Measurements from ENCODE around the gene ARTN. TPM values are rescaled to one million over a fixed set of nuclear protein-coding genes. Genes with fewer than 3 reads are reported as not detected.
A peak's percentile ranks its signal among the peaks of the same experiment; 100 is the strongest.

Gene ARTN
- total RNA-seq, 1 donor from 2014 or later = 0.49 TPM

DNA sequence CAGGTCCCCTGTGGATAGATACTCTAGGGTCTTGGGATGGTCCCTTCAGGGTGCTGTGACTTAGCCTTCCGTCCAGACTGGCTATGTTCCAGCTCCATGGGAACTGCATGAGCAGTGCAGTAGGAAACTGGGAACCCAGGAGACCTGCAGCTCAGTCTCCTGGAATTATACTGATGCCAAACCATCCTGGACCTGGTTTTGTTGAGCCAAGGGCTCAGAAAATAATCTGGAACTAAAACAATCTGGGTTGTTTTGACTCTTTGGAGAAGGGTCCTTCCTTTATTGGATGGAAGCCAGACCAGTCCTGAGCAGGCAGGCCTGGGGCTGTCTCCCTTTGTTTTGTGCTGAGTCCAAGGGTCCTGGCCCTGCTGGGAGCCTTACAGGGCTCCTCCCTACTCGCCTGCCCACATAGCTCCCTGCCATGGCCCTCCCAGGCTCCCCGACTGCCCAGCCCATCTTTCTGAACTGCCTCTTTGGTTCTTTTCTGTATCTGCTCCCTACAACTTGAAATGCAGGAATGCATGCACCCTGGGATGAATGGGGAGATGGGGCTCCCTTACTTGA lies 14.4 kb downstream of the ARTN start:
- DNase-seq = no peak

DNA sequence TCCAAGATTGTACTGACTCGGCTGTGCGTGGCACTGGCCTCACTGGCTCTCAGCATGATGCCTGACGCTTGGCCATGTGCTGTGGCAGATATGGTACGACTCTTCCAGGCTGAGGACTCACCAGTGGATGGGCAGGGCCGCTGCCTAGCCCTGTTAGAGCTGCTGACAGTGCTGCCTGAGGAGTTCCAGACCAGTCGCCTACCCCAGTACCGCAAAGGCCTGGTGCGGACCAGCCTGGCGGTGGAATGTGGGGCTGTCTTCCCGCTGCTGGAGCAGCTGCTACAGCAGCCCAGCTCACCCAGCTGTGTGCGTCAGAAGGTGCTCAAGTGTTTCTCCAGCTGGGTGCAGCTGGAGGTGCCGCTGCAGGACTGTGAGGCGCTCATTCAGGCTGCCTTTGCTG lies 16.1 kb downstream of the ARTN start:
- no peak for DNase-seq

DNA sequence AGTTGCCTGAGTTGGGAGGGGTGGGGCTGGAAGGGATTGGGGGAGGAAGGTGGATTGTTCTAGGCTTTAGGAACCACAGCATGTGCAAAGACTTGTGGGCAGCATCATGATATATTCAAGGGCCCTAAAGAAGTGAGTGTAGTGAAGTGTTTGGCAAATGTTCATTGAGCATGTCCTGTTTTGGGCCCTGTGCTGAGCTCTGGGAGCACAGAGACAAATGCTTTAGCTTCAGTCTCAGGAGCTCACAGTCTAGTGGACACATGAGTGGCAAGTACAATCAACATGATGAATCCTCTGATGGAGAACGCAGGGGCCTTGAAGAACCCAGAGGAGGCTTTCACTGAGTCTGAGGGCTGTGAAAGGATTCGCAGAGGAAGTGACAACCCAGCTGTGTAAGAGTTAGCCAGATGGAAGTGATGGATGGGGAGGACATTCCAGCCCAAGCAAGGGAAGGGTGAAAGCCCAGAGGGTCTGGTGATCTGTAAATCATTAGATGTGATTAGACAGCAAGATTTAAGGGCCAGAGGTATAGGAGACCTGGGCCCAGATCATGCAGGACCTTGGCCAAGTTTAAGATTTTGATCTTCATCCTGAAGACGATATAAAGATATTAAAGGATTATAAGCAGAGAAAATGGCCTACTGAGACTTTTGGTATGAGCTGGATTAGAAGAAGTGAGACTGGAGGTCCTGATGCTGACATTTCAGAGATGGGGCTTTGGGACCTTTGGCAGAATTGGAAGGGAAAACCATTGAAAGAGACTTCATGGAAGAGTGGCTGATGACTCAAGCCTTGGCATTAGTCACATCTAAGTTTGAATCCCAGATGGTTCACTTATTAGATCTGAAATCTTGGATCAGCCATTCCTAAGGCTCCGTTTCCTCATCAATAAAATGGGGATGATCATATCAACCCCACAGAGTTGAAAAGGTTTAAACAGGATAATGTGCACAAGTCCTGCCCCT lies 17.7 kb downstream of the ARTN start:
- no peak for DNase-seq

DNA sequence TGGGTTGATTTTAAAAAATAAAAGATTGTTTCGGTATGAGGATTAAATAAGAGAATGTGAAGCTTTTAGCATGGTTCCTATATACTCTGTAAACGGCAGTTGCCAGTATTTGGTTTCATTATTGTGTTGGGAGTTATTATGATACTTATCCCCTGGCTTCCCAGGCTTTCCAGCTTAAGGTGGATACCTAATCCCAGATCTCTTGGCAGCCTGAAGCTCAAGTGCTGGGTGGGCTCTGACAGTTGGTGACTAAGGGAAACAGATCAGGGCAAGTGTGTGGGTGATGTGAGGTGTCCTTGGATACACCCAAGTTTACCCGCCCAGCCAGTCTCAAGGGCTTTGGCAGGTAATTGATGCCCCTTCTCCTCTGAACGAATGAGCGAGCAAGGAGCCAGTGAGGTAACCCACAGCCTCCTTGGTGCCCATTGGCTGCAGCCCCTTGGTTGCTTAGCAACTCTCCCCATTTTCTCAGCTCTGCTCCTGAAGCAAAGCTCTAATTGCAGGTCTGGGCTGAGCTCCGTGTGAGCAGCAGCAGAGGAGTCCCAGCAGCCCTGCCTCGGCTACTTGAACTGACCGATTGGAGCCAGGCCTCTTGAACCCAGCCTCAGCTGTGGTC lies 19.2 kb downstream of the ARTN start:
- DNase-seq = no peak

DNA sequence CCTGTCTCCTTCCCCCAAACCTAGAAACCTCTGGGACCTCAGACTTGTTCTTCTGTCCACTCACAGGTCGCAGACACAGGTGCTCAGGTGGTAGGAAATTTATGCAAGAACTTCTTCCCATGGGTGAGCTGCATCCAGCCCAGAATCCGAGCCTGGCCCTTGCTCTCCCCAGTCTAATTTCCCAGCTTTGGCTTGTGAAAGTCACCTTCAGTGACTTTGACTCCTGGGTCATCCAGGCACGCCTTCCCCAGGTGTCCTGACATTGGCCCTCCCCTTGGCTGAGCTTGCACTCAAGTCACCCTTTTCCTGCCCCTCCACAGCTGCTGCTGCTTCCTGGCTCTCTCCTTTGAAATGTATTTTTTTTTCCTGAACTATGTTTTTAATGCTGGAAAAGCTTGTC lies 19.8 kb downstream of the ARTN start:
- no peak for DNase-seq

DNA sequence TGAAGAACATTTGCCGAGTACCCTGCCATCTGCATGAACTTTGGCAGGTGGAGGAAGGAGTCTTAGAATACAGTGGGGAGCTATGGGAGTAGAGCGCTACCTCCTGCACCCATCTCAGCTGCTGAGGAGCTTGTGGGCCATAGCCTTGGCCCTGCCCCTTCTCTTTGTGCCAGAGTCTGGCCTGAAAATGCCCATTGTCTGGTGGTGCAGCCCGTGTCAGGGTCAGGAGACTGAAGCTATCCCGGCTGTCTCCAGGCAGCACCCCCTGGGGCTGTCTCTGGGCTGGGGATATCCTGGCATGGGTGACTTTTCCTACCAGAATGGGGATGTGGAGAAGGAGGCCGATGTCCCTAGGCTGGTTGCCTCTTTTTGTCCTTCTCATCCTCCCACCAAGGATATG lies 20.4 kb downstream of the ARTN start:
- DNase-seq = no peak

DNA sequence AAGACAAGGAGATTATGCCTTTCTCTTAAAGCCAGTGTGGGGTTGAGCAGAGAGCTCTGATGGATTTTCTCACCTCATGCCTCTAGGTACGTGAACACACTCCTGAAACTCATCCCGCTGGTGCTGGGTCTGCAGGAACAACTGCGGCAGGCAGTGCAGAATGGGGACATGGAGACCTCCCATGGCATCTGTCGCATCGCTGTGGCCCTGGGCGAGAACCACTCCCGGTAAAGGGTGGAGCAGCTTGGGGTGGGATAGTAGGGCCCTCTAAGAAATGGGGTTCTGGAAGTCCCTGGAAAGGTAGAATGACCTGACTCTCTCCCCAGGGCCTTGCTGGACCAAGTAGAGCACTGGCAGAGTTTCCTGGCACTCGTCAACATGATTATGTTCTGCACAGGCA lies 22.6 kb downstream of the ARTN start:
- no peak for DNase-seq

DNA sequence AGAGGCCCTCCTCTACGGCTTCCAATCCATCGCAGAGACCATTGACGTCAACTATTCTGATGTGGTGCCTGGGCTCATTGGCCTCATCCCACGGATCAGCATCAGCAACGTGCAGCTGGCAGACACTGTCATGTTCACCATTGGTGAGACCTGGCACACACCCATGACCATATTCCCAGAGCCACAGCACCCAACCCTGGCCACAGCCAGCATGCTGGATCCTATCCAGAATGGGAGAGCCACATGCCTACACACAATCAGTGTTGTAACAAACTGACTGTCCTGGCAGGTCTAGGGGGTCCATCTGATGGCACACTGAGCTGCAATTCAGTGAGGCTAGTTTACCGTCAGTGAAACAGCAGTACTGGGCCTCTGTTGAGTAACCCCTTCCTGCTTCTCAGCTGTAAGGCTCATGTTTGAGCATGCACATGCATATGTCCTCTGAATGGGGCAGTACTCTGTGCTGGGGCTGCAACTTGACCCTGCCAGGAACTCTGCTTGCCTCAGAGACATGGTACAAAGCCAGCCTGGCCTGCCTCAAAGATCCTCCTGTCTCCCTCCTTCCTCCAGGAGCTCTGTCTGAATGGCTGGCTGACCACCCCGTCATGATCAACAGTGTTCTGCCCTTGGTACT lies 23.9 kb downstream of the ARTN start:
- DNase-seq = no peak

DNA sequence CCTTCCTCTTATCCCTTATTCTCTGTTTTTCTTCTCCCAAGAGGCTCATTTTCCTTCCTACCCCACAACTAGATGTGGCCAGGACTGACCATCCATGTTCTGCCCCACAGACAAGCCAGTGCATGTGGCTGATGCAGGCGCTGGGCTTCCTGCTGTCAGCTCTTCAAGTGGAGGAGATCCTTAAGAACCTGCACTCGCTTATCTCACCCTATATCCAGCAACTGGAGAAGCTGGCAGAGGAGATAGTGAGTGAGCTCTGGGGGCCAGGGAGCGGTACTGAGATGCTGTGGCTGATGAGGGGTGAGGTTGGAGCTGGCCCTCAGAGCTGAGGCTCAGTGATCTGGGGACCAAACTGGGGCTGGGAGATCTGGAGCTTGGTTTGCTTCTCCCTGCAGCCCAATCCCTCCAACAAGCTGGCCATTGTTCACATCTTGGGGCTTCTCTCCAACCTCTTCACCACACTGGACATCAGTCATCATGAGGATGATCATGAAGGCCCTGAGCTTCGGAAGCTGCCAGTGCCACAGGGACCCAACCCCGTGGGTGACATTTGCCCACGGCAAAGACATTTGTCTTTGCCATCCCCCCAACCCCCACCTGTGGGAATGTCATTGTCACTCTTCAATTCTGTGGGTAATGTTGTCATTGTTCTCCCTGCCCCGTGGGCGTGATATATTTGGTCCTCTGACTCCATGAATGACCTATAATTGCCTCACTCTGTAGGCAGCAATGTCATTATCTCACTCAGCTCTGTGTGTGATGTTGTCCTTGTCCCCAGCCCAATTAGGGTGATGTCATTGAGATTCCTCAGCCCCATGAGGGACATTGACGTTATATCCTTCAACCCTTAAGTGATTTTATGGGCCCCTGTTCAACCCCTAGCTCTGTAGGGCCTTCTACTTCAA lies 25.0 kb downstream of the ARTN start:
- DNase-seq = no peak

DNA sequence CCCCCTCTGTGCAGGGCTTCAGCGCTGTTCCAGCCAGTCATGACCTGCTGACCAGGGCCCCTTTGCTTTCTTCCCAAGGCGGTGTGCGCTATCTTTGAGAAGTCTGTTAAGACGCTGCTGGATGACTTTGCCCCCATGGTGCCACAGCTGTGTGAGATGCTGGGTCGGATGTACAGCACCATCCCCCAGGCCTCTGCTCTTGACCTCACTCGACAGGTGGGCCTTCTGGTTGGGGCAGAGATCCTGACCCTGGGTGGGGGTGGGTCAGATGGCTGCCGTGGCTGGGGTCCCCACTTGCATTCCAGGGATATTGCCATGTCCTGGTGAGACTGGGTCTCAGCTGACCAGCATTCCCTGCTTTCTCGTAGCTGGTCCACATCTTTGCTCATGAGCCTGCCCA lies 27.2 kb downstream of the ARTN start:
- DNase-seq = no peak

DNA sequence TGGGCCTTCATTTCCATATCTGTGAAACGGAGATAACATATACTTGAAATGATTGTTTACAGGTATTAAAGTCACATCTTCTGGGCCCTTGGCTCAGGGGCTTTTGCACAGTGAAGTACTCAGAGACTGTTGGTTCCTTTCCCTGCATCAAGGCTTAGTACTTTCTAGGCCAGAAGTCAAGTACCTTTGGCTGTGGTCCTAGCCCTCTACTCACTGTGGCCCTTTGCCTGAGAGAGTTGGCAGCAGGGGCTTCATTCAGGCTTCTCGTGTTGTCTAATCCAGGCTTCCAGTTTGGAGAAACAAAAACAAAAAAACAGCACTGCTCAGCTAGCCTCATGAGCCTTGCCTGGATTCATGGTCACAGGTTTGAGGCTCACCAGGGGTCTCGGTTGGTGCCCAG lies 28.1 kb downstream of the ARTN start:
- no peak for DNase-seq

DNA sequence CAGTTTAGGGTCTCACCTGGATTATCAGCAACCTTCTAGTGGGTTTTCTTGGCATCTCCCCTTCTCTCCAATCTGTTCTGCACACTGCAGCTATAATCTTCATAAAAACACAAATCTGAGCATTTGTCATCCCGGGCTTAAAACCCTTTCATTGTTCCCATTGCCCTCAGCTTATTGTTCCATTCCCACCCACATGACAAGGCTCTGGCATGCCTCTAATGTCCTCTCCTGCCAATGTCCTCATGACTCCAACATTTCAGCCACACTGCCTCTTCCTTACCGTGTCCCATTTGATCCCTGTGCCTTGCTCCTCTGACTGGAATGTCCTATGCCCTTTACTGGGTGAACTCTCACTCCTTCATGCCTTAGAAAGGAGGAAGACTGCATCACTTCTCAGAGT lies 28.7 kb downstream of the ARTN start:
- no peak for DNase-seq

DNA sequence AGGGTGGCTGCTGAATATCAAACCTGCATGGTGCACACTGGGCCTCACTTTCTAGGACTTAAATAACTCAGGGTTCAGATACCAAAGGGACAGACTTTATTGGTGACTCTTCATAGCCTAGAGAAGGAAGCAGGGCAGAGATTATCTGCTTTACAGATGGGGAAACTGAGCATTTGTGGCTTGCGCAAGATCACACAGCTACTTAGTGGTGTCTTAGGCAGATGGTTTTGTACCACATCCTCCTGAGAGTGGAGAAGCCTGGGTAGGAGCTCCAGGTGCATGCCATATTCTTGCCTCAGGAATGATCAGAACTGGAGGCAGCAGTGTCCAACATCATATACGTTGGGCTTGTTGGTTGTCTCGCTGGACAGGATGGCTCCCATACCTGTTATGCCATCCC lies 29.4 kb downstream of the ARTN start:
- DNase-seq = no peak

DNA sequence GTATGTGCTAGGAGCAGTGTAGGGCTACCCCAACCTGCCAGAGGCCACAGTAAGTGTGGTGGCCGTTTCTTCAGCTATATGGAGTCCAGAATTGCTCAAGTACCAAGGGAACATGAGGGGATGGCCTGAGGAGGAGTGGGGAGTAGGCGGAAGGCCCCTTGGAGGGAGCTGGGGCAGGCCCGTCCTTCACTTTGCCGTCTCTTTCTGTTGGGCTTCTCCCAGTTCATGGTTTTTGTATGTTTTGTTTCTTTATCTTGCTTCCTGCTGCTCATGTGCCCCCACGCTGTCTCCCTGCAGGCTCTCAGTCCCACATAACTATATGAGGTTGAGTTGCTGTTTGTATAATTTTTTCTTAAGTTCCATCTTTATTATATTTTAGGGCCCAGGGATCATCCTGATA lies 30.3 kb downstream of the ARTN start:
- no peak for DNase-seq

DNA sequence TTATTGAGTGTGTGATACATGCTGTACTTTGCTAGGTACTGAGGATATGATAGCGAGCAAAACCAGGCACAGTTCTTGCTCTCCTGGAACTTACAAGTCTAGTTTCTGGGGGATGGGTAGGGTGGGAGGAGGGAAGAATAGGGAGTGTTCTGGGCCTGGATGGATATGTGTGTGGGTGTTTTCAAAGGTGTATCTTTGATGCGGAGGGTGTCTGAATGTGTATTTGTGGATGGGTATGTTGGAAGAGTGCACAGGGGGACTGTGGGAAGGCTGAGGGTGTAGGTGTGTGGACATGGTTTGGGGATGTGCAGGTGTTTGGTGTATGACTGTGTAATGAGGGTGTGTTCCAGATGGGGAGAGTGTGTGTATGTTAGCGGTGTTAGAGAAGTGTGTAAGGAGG lies 31.7 kb downstream of the ARTN start:
- DNase-seq = no peak

DNA sequence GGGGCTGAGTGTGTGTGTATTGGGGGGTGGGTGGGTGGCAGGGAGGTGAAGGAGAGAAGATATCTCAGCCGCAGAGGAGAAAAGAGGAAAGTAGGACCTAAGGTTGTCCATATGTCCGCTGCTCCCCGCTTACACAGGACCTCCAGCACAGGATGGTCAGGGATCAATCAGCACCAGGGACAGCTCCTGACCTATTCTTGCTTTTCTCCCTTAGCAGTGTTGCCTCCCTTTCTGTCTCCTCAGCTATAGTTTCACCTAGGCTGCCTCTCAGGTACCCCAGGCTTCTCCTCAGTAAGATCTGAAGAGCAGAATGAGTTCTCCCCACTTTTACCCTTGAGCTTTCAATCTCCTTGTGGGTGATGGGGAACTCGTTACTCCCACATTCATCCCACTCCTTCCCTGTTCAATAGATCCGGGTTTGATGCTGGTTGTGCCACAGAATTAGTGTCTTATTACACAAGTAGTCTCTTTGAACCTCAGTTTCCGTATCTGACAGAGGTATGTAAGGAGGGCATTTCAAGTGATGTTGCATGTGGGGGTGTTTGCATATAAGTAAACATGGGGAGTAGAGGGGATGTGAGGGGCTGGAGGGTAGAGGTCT lies 34.8 kb downstream of the ARTN start:
- no peak for DNase-seq

DNA sequence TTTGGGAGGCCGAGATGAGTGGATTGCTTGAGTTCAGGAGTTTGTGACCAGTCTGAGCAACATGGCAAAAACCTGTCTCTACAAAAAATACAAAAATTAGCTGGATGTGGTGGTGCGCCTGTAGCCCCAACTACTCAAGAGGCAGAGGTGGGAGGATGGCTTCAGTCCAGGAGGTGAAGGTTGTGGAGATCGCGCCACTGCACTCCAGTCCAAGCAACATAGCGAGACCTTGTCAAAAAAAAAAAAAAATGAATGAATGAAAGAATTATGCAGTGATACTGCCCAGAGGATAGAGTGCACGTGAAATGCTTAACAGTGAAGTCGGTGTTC lies 35.8 kb downstream of the ARTN start:
- no peak for DNase-seq

DNA sequence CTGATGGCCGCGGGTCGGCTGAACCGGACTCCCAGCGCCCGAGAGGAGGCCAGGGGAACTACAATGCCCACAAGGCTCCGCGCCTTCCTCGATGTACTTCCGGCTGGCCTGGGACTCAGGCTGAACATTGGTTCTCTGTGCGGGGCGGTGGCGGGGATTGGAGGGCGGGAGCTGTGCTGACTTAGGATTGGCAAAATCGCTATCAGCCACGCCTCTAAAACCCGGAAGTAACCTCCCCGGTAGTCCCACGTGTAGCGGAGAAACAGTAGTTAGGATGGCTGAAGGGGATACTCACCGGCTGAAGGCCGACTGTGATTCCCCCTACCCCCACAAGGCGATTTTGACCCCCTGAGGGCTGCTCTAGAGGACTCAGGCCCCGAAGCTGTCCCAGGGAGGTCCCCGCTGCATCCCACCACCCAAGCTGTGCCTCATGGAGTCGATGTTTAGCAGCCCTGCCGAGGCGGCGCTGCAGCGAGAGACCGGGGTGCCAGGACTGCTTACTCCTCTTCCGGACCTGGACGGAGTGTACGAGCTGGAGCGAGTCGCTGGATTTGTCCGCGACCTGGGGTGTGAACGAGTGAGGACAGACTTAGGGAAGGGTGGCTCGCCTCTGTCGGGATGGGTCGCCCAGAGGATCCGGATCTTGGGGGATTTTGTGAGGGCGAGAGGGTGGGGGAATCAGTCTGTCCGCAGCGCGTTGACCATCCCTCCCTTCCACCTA lies 36.3 kb downstream of the ARTN start, which contains the start of gene DPH2:
Gene DPH2 (plus strand): TSS at position 265 of the 721 bp plus-strand sequence. CDS start 166 bp downstream, at position 431.
- DNase-seq = peak; percentile 97

DNA sequence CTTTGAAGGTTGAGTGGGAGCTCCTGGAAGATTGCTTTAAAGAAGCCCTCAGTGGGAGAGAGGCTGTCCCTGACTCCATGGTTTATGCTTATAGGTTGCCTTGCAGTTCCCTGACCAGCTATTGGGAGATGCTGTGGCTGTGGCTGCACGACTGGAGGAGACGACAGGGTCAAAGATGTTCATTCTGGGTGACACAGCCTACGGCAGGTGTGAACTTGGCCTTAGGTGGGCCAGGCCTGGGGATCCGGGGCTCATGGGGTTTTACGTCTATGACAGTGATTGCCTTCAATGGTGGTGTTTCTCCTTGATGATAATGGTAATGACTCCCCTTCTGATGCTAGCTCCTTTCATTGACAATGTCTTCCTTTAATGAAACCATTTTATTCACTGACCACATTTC lies 36.9 kb downstream of the ARTN start:
- no peak for DNase-seq

DNA sequence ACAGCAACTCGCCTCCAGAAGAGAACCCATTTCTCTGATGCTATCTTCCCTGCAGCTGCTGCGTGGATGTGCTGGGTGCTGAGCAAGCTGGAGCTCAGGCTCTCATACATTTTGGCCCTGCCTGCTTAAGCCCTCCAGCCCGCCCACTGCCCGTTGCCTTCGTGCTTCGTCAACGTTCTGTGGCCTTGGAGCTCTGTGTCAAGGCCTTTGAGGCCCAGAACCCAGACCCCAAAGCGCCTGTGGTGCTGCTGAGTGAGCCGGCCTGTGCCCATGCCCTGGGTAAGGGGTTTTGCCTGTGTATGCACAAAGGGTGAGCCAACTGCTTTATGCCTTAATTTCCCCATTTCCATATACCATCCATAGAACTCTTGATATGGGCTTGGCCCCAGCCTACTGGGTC lies 37.3 kb downstream of the ARTN start:
- no peak for DNase-seq
